Caco-2 (cell line): ENCODE results near the gene PAPOLG. TPM values are rescaled to one million over a fixed set of nuclear protein-coding genes. Genes with fewer than 3 reads are reported as not detected.

ENCODE experiments used
- BruUV-seq: library from RNA; stranded (reverse); fragments of 400-500 nt; replicated peaks from 2 replicates; lab custom pipeline; 2021; lab: Mats Ljungman, UMichigan
- CTCF ChIA-PET: fragments of 300-600 bp; sonication (Branson Sonifier 250); formaldehyde crosslinking; loops from one replicate; lab custom pipeline; 2022; ENCODE audit warnings: antibody characterized with exemption; lab: Charles Lee
- POLR2A ChIA-PET: fragments of 300-600 bp; sonication (Branson Sonifier 250); formaldehyde crosslinking; loops from one replicate; lab custom pipeline; 2022; ENCODE audit warnings: antibody characterized with exemption; lab: Charles Lee
- DNase-seq, 2 experiments: peaks; one replicate each; pipeline versions ENCODE4 v3.0.0 to v3.0.0-alpha.2; 2020 to 2022
- H3K27me3 ChIP-seq: replicated peaks from 2 replicates; pipeline ENCODE4 v1.6.0; 2011; ENCODE audit warnings: low read length; ENCODE audit not compliant: control insufficient read depth, insufficient read depth
- H3K36me3 ChIP-seq: 2 replicates; pipeline ENCODE4 v1.5.1; 2011; ENCODE audit warnings: low read length; ENCODE audit not compliant: control insufficient read depth, insufficient read depth
- H3K4me1 ChIP-seq: fragments of 250-450 bp; sonication (Bioruptor Pico); 2 replicates; pipeline ENCODE4 v1.5.1; 2020; ENCODE audit warnings: mild to moderate bottlenecking
- H3K4me3 ChIP-seq: 2 replicates; pipeline ENCODE4 v1.5.1; 2011; ENCODE audit warnings: low read depth, mild to moderate bottlenecking, control low read depth, low read length
- H3K9me3 ChIP-seq: fragments of 250-450 bp; sonication (Bioruptor Pico); 2 replicates; pipeline ENCODE4 v1.5.1; 2020; ENCODE audit warnings: mild to moderate bottlenecking, moderate library complexity
- H3K27ac Mint-ChIP-seq: one replicate; pipeline ENCODE4 v1.8.0; 2022; ENCODE audit warnings: mixed read lengths; ENCODE audit not compliant: unreplicated experiment
- H3K27me3 Mint-ChIP-seq: one replicate; pipeline ENCODE4 v1.8.0; 2022; ENCODE audit warnings: mixed read lengths; ENCODE audit not compliant: insufficient read depth, unreplicated experiment
- H3K36me3 Mint-ChIP-seq: one replicate; pipeline ENCODE4 v1.8.0; 2022; ENCODE audit warnings: mild to moderate bottlenecking, mixed read lengths; ENCODE audit not compliant: insufficient read depth, unreplicated experiment
- H3K4me1 Mint-ChIP-seq: one replicate; pipeline ENCODE4 v1.8.0; 2022; ENCODE audit warnings: low read depth, mixed read lengths; ENCODE audit not compliant: unreplicated experiment
- H3K4me3 Mint-ChIP-seq: one replicate; pipeline ENCODE4 v1.8.0; 2022; ENCODE audit warnings: mild to moderate bottlenecking, moderate library complexity, mixed read lengths; ENCODE audit not compliant: unreplicated experiment
- H3K9me3 Mint-ChIP-seq: one replicate; pipeline ENCODE4 v1.8.0; 2022; ENCODE audit warnings: mixed read lengths; ENCODE audit not compliant: unreplicated experiment
- intact Hi-C: fragments of 100-400 bp; cut with micrococcal nuclease; formaldehyde crosslinking; loops from one replicate; pipeline ENCODE4 v1.10.0; 2022; ENCODE audit not compliant: unreplicated experiment
- total RNA-seq: library from RNA; stranded (reverse); gene quantifications from 2 replicates; pipeline ENCODE4 v1.2.3, GENCODE V29; 2022
- TF ChIP-seq, protein P1 (sequence below), 2 experiments: fragments of 200-600 bp in 1 of 2; IDR thresholded peaks; 1 replicate in 1 of 2; 2 replicates in 1 of 2; pipeline versions ENCODE4 v1.5.1 to v1.8.0; 2011 to 2022; ENCODE audit warnings: antibody characterized with exemption in 1 of 2, control low read depth in 1 of 2, inconsistent platforms in 1 of 2, low read depth in 1 of 2, low read length in 1 of 2, mild to moderate bottlenecking in 1 of 2, moderate library complexity in 1 of 2; ENCODE audit not compliant: insufficient read depth in 1 of 2, severe bottlenecking in 1 of 2, unreplicated experiment in 1 of 2

PAPOLG gene
- total RNA-seq, 1 experiment from 2014 or later: 14.4 TPM

DNA sequence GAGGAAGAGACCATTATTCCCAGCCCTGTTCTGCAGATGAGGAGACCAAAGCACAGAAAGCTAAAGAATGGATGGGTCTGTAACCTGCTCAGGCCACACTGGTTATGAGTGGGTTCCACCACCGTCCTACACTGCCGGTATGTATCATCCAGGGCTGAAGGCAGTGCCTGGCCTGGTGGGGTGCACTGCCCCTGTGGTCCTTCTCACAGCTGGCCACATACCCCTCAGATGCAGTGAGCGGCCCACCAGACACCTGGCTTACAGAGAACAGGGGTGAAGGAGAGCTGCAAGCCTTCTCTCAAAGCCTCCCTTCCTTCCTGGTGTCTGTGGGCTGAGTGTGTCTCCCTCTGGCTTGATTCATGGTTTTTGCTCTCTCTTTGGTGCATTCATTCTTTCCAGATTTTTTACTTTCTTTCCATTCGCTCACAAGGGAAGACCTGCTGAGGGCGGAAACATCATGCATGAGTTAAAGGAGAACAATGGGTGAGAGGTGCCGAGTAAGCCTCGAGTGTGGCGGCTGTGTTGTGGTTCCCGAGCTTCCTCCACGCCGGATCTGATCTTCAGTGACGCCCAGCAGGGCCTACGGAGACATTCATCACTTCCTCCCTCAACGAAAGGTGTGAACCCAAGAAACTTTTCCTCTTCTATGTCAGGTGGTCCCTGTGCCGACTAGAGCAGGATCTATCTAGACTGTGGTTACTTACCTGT is 63.2 kb downstream of the PAPOLG start:
- peak in 1 of 2 experiments; percentile 12 for DNase-seq
- H3K36me3 Mint-ChIP-seq: no peaks in the 10 kb centered on the region
- intact Hi-C loops: no loop called here
- Histone ChIP-seq H3K4me1 (no peaks in the 10 kb centered on the region), H3K36me3 (no peaks in the 10 kb centered on the region), H3K27me3 (no peaks in the 10 kb centered on the region), H3K4me3 (no peak overlapping the region), H3K9me3 (no peaks in the 10 kb centered on the region)
- H3K4me3 Mint-ChIP-seq: no peak overlapping the region
- H3K27me3 Mint-ChIP-seq: peaks cover 4% of the 10 kb centered on the region
- ChIA-PET CTCF (no interaction called here), POLR2A (no interaction called here)
- no peak overlapping the region for H3K27ac Mint-ChIP-seq
- TF ChIP-seq, protein P1, sequence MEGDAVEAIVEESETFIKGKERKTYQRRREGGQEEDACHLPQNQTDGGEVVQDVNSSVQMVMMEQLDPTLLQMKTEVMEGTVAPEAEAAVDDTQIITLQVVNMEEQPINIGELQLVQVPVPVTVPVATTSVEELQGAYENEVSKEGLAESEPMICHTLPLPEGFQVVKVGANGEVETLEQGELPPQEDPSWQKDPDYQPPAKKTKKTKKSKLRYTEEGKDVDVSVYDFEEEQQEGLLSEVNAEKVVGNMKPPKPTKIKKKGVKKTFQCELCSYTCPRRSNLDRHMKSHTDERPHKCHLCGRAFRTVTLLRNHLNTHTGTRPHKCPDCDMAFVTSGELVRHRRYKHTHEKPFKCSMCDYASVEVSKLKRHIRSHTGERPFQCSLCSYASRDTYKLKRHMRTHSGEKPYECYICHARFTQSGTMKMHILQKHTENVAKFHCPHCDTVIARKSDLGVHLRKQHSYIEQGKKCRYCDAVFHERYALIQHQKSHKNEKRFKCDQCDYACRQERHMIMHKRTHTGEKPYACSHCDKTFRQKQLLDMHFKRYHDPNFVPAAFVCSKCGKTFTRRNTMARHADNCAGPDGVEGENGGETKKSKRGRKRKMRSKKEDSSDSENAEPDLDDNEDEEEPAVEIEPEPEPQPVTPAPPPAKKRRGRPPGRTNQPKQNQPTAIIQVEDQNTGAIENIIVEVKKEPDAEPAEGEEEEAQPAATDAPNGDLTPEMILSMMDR (IDR thresholded peaks at IDR 0.05; ENCODE audit: insufficient read depth in 1 of 2, low read depth in 1 of 2, low read length in 1 of 2, severe bottlenecking in 1 of 2, unreplicated experiment in 1 of 2): no peak
- no TSS peak for BruUV-seq
- no peaks in the 10 kb centered on the region for H3K9me3 Mint-ChIP-seq
- no peaks in the 10 kb centered on the region for H3K4me1 Mint-ChIP-seq

DNA sequence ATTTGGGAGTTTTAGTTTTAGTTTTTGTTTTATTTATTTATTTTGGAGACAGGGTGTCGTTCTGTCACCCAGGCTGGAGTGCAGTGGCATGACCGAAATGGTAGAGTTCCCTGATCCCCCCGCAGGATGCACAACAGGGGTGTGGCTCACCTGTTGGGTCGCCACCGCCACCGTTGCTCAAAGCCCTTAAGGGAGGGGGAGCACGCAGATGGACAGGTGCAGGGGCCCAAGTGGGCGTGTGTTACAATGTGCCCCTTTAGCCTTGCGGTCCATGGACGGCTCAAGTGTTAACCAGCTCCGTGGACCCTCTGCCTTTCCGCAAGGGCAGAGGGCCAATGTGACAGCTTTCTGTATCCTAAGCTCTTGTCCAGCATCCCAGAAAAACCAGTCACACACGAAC is 63.9 kb downstream of the PAPOLG start:
- CTCF ChIA-PET: no interaction called here
- intact Hi-C loops: no loop called here

DNA sequence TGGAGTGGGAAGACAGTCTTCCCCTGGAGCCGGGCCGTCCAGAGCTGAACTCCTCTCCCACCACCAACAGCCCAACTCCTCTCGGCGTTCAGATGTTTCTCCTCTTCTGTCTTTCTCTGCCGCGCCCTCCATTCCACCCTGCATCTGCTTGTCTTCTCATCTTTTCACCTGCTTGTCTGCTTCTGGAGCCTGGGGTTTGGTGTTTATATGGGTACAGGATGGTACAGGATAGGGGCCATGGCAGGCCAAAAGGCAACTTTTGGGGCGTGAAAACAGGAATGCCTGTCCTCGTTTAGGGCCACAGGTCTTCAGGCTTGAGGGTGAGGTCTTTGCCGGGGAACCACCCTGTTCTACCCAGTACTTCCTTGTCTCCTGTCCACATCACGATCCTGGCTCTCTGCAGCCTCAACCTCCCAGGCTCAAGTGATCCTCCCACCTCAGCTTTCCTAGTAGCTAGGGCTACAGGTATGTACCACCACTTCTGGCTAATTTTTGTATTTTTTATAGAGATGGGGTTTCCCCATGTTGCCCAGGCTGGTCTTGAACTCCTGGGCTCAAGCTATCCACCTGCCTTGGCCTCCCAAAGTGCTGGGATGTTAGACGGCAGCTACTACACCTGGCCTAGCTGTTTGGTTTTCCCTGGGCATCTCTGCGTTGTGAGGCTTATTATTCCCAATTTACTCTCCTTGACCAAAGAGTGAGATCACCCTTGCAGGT is 64.5 kb downstream of the PAPOLG start:
- no peak for DNase-seq
- CTCF ChIA-PET: no interaction called here
- Histone ChIP-seq H3K4me1 (no peaks in the 10 kb centered on the region), H3K9me3 (no peaks in the 10 kb centered on the region), H3K36me3 (no peaks in the 10 kb centered on the region), H3K27me3 (no peaks in the 10 kb centered on the region), H3K4me3 (no peak overlapping the region)
- TF ChIP-seq, protein P1 (IDR thresholded peaks at IDR 0.05; ENCODE audit: insufficient read depth in 1 of 2, low read depth in 1 of 2, low read length in 1 of 2, severe bottlenecking in 1 of 2, unreplicated experiment in 1 of 2): no peak
- no TSS peak for BruUV-seq
- Mint-ChIP-seq H3K27ac (no peak overlapping the region), H3K36me3 (no peaks in the 10 kb centered on the region), H3K4me1 (no peaks in the 10 kb centered on the region), H3K27me3 (no peaks in the 10 kb centered on the region), H3K4me3 (no peak overlapping the region), H3K9me3 (no peaks in the 10 kb centered on the region)
- intact Hi-C loops: no loop called here
- POLR2A ChIA-PET: no interaction called here

More for the DNA sequence above, 63.9 kb downstream of the PAPOLG start:
- no peaks in the 10 kb centered on the region for H3K27me3 ChIP-seq
- H3K9me3 ChIP-seq: no peaks in the 10 kb centered on the region
- Mint-ChIP-seq H3K9me3 (no peaks in the 10 kb centered on the region), H3K4me1 (no peaks in the 10 kb centered on the region), H3K27me3 (peaks cover 4% of the 10 kb centered on the region), H3K36me3 (no peaks in the 10 kb centered on the region), H3K4me3 (no peak overlapping the region), H3K27ac (no peak overlapping the region)
- no peaks in the 10 kb centered on the region for H3K4me1 ChIP-seq
- POLR2A ChIA-PET: no interaction called here
- H3K36me3 ChIP-seq: no peaks in the 10 kb centered on the region
- TF ChIP-seq, protein P1 (IDR thresholded peaks at IDR 0.05; ENCODE audit: insufficient read depth in 1 of 2, low read depth in 1 of 2, low read length in 1 of 2, severe bottlenecking in 1 of 2, unreplicated experiment in 1 of 2): no peak
- BruUV-seq: no TSS peak
- DNase-seq: no peak
- H3K4me3 ChIP-seq: no peak overlapping the region
